HG03103 (cell line): Measurements from ENCODE around the gene PRKD3.

Experiments
- ATAC-seq: cut with Tn5 transposase; IDR thresholded peaks from one replicate; pipeline ENCODE4 v1.9.1; 2021; ENCODE audit warnings: low read depth; ENCODE audit not compliant: unreplicated experiment

The PRKD3 gene

DNA sequence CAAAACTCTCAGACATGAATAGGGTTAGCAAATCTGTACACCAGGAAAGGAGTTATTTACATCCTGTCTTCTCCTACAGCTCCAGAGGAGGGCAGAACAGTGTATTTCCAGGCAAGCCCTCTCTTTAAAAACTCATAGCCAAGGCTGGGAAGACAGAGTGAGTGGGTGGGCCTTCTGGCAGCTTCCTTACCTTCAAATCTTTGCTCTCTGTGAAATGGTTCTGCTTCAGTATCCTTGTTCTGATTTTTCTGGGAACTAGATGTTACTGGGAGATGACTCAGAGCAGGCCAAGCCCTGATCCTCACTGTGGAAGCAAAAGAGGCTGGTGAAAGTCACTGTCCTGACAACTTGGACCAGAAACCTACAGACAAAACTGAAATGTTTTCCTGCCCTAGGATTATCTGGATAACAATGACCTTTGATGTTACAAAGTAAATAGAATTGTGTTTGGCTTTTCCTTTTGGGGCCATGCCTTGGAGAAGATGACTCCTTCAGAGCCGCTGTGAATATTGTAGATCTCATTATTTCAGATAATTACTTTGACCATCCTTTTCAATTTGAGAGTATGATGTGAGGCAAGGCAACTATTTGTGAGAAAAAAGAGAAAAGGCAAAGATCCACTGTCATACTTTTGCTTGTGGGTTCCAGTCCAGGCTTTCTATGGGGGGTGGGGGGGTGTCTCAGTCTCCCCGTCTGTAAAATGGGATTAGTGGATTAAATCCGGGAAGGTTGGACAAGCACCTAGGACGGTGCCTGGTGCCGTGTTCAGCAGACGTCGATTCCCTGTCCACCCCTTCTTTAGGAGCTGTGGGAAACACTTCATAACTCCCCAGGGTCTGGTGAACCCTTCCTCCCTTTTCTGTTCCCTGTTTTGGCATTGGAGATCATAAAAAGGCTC, 19.2 kb upstream of the PRKD3 start:
- ATAC-seq: no peak

DNA sequence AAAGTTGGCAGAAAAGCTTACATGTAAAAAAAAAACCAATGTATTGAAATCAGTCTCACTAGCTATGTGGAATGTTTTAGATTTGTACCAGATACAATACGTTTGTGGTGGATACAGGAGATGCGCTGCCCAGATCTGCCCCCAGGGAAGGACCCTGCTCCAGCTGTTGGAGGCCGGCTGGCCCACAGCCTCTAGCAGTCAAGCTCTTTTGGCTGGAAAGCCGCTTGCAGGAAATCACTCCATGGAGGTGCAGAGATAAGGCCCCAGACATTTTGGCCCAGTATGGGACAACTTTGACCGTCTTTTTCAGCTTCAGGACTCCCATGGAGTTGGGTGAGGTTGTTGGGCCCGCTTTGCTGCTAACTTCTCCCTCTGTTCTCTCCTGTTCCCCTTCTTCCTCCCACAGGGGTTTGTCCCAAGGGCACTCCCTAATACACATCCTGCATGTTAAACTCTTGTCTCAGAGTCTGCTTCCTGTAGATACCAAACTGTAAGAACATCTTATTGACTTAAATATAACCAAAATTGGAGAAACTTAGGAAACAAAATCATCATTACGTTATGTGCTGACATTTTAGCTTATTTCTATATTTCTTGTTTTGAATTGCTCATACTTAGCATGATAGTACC, 18.1 kb upstream of the PRKD3 start:
- no peak for ATAC-seq

DNA sequence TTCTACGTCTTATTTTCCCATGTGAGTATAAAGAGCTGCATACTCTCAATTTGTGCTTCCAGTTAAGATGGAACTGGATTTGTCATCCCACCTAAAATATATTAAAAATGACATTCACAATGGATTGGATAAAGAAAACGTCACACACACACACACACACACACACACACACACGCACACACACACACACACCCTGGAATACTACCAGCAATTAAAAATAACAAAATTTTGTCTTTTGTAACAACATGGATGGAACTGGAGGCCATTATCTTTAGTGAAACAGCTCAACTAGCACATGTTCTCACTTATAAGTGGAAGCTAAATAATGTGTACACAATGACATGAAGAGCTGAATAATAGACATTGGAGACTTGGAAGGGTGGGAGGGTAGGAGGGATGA, 16.0 kb upstream of the PRKD3 start:
- ATAC-seq: no peak

DNA sequence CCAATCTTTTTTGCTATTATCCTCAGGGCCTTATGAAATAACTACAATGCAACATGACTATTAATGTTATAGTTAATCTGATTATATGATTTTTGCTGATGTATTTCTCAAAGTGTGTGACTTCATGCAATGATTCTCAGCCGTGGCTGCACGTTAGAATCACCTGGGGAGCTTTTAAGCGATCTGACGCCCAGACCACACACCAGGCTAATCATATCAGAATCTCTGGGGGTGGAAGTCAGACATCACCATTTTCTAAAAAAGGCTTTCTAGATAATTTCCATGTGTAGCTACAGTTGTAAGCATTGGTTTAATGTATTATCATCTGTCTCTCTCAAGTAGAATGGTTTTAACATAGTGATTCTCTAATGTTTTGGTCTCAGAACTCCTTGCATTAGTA, 14.3 kb upstream of the PRKD3 start:
- no peak for ATAC-seq

DNA sequence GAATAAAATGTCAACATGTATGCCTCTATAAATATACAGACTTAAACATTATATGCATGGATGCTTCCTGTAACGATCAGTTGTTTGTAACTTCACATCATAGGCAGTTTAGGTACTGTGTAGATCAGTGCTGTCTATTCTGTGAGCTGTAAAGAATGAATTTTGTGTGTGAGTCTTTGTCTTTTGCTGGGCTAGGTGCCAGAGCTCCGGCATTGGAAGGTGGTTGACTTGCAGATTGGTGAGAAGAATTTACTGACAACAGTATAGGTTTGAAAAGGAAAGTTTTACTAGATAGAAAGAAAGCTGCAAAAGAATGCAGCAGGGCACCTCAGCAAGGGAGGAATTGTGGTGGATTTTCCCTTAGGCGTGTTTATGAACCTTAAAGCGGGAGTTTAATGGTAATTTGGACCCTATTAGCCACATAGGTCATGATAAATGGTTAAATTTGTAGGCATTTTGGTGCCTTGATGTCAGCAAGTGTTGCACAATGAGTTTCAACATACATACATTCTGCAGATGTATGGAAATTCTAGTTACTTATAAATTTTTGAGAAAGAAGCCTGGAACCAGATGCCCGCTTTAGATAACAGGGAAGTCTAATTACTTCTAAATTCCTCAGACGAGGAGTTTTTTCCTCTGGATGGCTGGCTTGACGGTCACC, 13.1 kb upstream of the PRKD3 start:
- ATAC-seq: no peak

DNA sequence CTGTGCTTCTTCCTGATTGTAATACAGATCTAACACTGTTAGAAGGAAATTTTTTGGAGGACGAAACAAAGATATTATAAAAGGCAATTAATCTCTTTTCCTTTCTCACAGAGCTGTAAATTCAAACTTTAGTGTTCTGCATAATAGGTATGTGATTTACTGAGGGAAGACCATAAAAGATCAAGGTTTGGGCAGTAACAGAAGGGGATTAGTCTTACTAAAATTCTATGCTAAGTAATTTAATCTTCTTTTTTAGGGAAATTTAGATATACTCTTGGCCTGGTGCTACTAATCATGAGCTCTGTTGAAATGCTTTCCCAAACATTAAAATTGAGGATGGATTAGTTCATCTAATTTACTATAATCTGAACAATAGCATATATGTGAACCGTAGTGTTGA, 11.0 kb upstream of the PRKD3 start:
- no peak for ATAC-seq

DNA sequence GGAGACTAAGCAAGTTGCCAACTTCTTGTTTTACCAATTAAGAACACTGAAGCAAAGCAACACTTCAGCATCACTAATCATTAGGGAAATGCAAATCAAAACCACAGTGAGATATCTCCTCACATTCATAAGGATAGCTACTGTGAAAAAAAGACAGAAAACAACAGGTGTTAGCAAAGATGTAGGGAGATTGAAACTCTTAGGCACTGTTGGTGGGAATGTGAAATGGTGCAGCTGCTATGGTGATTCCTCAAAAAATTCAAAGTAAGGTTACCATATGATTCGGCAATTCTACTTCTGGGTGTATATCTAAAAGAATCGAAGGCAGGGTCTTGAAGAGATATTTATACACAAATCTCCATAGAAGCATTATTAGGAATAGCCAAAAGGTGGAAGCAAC, 8.6 kb upstream of the PRKD3 start:
- ATAC-seq: no peak

DNA sequence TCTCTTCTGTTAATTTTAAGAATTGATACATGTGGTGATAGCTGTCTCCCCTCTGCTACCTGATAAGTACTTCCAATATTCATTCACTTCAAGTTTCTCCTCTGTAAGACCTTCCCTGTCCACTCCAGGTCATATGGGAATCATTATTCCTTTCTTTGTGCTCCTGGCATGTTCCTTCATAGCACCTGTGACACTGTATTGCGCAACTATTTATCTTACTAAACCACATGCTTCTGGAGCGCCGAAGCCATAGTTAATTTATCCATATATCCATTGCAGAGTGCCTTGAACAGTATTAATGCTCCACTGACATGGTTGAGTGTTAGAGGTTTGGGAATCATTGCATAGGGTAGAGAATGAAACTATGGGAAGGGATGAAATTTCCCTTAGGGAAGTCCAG, 7.9 kb upstream of the PRKD3 start:
- no peak for ATAC-seq

DNA sequence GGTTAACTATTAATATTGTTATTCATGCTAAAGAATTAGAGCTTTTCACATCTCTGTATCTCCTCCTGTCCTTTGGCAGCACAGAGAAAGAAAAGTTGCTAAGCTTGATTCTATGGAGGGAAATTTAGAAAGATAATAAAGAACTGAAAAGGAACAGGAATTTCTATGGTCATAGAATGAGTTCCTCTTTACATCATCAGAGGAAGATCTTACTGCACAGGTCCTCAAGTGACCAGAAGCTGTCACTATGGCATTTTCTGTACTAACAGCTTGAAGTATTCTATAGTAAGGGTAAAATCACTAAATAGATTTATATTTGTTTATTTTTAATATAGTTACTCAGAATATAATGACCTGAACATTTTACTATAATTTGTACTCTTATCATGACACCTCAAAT, 6.0 kb upstream of the PRKD3 start:
- ATAC-seq: no peak

DNA sequence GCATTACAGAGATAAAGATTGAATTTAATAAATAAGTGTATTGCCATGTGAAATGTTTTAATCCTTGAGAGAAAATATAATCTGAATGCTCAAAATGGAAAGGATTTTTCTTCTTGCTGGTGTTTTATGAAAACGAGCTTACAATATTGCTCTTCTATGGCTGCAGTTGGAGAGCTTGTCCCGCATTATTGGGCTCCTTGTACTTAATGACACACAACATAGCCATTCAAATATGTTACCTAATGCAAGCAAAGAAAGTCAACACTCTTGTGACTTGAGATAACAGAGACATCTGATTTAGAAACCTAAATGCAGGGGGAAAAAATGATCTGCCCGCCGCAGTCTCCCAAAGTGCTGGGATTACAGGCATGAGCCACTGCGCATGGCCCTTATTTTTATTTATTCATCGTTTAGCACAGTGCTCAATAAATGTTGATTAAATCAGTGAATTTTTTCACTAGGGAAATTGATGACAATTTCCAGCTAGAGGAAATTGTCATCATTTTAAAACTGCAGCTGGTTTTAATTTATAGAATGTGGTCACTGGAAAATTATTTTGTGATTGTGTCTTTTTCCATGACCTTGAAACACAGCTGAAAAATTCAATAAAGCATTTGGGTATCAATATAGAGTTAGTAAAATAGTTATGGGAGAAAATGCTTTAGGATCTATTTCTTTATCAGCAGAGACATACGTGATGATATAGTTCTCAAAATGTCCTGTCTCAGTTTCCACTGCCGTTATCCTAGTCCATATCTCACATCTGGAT, 2.4 kb upstream of the PRKD3 start:
- no peak for ATAC-seq

DNA sequence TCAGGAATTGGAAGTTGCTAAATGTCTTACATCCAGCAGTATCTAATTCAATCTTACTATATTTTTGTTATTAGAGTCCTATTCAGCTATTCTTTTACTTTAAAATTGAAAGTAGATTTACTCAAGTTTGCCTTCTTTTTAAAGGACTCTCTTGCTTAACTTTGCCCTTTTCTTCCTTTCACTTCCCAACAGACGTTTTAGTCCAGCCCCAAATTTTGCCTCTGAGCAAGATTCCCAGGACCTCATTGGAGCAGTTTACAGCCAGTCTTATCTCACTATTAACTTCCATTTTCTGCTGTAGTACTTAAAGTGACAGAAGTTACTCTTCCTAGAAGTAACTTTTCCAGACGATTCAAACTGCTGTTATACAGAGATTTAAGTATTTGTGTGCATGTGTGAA, 1.7 kb upstream of the PRKD3 start:
- ATAC-seq: no peak

DNA sequence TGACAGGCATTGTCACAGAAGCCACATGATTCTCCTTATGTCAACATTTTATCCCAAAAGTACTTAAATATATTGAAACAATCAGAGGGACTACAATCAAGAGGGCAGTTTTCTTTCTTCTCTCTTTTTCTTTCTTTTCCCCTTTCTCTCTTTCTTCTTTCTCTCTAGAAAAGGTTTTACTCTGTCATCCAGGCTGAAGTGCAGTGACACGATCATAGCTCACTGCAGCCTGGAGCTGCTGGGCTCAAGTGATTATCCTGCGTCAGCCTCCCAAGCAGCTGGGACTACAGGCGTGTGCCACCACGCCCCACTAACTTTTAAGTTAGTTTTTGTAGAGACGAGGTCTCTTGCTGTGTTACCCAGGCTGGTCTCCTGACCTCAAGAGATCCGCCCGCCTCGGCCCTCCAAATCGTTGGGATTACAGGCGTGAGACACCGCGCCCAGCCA, 1.0 kb upstream of the PRKD3 start:
- no peak for ATAC-seq

DNA sequence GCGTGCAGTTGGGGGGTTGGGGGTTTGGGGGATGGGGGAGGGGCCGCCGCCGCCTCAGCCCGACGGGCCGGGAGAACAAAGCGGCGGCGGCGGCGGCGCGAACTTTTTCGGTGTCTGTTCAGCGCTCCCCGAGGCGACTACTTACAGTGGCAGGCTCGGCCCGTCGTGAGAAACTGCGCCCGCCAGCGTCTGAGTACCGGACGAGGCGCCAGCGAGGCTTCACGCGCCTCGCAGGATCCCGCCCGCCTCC, 172 bp downstream of the PRKD3 start:
- no peak for ATAC-seq

DNA sequence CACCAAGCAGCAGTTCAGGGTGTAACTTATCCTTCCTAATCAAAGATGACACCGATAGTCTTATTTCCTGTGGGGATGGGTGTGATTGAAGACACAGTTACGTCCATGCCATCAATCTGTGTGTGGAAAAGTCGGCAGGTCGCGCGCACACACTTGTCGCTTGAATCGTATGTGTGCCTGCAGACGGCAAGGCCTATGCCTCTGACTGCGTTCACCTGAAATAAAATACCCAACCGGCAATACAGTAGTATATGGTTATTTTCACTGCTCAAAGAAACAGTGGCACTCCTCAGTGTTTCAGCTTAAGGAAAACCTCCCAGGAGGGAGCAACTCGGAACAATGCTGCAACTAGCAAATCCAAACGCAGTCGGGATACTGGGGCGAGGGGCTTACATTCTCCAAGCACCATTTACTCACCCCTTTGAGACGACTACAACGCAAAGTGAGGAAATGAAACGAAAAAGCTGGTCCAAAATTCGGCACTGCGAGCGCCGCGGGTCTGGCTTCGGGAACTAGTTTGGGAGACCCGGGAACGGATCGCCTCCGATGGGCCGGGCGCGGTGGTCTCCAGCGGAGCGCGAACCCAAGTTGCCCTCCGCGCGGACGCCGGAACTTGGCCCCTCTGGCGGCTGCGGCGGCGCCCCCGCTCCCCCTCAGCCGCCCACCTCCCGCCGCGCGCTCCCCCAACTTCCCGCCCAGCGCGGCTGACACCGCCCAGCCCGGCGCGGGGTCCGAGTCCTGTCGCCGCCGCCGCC, 675 bp downstream of the PRKD3 start:
- ATAC-seq: no peak

DNA sequence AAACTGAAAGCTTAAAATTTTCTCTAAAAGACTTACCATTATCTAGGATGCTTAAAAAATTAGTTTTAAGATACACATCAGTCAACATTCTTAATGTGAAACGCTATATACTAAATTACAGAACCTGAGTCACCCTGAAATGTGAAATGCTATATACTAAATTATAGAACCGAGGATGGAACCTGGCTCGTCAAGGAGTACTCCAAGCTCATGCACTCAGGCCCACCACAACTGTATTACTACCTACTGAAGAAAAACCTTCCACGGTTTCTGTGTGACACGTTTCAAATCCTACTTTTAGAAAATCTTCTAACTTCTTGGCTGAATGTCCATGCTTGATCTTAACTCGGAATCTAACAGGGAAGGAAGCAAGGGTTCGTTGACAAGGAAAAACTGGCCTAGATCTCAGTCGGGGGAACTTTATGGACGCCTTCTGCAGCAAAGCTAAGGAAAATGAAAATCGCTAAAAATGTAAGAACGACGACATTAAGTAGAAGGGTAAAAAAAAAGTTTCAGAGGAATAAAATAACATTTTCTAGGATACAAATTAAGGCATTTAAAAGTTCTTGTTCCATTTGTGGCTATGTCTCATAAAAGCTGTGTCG, 1.4 kb downstream of the PRKD3 start:
- no peak for ATAC-seq

DNA sequence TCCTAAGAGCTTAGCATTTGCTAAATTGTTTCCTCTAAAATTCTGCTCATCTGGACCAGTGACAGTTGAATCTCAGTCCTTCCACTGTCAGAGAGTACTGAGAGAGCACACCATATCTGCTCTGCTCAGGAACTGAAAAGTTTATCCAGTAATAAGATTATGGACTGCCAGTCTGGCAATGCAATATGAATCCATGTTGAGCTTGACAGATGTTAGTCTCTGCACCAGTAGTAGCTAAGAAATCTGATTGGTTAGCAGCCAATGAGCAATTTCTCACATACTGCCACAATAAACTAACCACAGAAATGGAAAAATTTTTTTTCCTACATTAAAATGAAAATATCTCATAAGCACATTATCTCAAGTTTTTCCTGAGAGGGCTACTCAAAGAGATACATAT, 2.3 kb downstream of the PRKD3 start:
- ATAC-seq: no peak

DNA sequence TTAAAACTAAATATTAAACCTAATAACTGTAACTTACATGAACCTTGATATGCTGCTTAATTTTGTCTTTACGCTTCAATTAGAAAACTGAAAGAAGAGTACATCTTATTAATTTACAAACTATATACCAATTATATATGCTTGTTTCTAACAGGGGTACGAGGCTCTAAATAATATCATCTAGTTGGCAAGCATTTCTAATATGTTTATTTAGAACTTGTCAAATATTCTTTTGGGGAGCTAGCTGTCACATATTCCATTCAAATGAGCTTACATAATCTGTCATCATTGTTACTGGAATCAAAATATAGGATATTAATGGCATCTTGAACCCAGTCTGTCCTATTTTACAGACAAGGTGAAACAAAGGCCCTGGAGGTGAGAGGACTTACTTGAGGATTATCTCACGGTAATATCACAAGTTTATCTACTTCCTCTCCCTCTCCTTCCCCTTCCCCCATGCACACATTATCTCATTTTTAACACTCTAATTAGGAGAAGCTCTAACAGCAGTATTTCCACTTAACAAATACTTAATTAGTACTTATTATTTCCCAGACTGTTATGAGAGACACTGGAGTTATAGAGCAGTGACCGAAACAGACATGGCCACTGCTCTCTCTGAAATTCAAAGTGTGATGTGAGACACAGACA, 3.5 kb downstream of the PRKD3 start:
- no peak for ATAC-seq

DNA sequence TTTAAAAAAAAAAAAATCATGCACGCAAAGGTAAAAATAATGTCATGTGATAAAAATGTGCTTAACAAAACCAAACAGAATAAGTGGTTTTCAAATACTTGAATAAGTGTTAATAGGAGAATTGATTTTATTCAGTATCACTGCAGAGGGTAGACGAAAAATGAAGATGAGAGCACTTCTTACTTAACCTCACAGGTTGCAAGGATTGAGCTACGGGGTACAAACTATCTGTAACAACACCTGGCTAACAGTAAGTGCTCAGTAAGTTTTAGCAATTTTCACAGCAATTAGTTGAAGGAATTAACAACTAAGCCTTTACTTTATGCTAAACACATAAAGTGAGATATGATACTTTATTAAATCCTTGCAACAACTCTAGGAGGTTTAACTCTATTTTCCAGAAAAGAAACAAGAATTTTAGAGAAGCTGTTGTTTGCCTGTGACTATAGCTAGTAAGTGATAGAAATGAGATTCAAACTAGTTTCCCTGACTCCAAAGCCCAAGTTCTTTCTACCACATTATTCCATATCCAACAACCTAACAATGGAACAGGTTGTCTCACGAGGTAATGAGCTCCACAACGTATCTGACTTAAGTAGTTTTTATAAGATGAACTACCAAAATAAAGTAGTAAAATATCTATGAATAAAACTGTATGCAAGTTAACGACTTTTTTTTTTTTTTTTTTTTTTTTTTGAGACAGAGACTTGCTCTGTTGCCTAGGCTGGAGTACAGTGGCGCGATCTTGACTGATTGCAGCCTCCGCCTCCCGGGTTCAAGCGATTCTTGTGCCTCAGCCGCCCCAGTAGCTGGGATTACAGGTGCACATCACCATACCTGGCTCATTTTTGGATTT, 4.7 kb downstream of the PRKD3 start:
- ATAC-seq: no peak

DNA sequence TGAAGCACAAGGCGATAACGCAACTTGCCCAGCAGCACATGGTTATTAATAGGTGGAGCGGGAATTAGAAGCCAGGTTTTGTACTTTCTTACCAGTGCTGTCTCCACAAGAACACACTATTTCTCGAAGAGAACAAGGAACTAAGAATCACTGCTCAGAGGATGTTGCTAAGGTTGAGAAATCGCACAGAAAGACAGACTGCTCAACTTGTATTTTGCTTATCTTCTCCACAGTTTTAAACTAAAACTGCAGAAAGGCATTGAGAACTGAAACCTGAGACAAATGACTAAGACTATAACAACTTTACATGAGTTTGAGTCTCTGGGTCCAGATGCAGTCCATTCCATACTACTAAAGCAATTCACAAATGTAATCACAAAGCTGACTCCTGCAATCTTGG, 6.2 kb downstream of the PRKD3 start:
- peak; percentile 88 for ATAC-seq
